Neural cell (in vitro differentiated cells): Measurements from ENCODE around the gene IGSF23. TPM values are rescaled to one million over a fixed set of nuclear protein-coding genes. Genes with fewer than 3 reads are reported as not detected.

Experiments
- H2AFZ ChIP-seq: fragments of 200-600, 300-800 bp; sonication (generic), shearing (Covaris generic); 2 replicates; pipeline ENCODE4 v1.6.0; 2014; ENCODE audit warnings: low read depth, mild to moderate bottlenecking, antibody characterized with exemption, low read length, moderate library complexity
- H3F3A ChIP-seq: fragments of 200-600 bp; shearing (Covaris generic); 2 replicates; pipeline ENCODE4 v1.6.1; 2016; ENCODE audit warnings: mild to moderate bottlenecking, moderate library complexity, mixed read lengths, antibody characterized with exemption, low read length; ENCODE audit not compliant: insufficient read depth, poor library complexity, severe bottlenecking
- H3K27ac ChIP-seq: fragments of 200-600, 300-800 bp; sonication (generic), shearing (Covaris generic); 2 replicates; pipeline ENCODE4 v1.5.1; 2014; ENCODE audit warnings: mild to moderate bottlenecking, low read length, moderate library complexity
- H3K27me3 ChIP-seq: fragments of 300-800, 200-600 bp; sonication (generic), shearing (Covaris generic); 2 replicates; pipeline ENCODE4 v1.6.0; 2014; ENCODE audit warnings: mild to moderate bottlenecking, low read depth, low read length, moderate library complexity; ENCODE audit not compliant: insufficient read depth
- H3K36me3 ChIP-seq: fragments of 300-800, 200-600 bp; sonication (generic), shearing (Covaris generic); 2 replicates; pipeline ENCODE4 v1.5.1; 2014; ENCODE audit warnings: mild to moderate bottlenecking, antibody characterized with exemption, low read length, moderate library complexity; ENCODE audit not compliant: insufficient read depth
- H3K4me2 ChIP-seq: fragments of 300-800, 200-600 bp; sonication (generic), shearing (Covaris generic); 2 replicates; pipeline ENCODE4 v1.6.0; 2014; ENCODE audit warnings: mild to moderate bottlenecking, low read length
- H3K4me3 ChIP-seq: fragments of 300-800, 200-600 bp; sonication (generic), shearing (Covaris generic); 2 replicates; pipeline ENCODE4 v1.5.1; 2014; ENCODE audit warnings: mild to moderate bottlenecking, low read length, moderate library complexity
- H3K79me2 ChIP-seq: fragments of 200-600 bp; shearing (Covaris generic); replicated peaks from 2 replicates; pipeline ENCODE4 v1.6.0; 2014; ENCODE audit warnings: mild to moderate bottlenecking, low read length, moderate library complexity; ENCODE audit not compliant: insufficient read depth
- H3K9ac ChIP-seq: fragments of 300-800, 200-600 bp; sonication (generic), shearing (Covaris generic); 2 replicates; pipeline ENCODE4 v1.6.1; 2016; ENCODE audit warnings: mild to moderate bottlenecking, low read length, mixed read lengths
- H3K9me2 ChIP-seq: fragments of 200-600 bp; shearing (Covaris generic); 2 replicates; pipeline ENCODE4 v1.6.1; 2016; ENCODE audit warnings: mild to moderate bottlenecking, low read length, mixed read lengths; ENCODE audit not compliant: insufficient read depth
- H3K9me3 ChIP-seq: fragments of 200-600, 300-800 bp; sonication (generic), shearing (Covaris generic); 2 replicates; pipeline ENCODE4 v1.6.1; 2016; ENCODE audit warnings: mild to moderate bottlenecking, mixed run types, low read length, moderate library complexity, mixed read lengths
- H4K20me1 ChIP-seq: fragments of 200-600 bp; shearing (Covaris generic); 2 replicates; pipeline ENCODE4 v1.6.1; 2016; ENCODE audit warnings: mild to moderate bottlenecking, mixed run types; ENCODE audit not compliant: insufficient read depth
- CTCF ChIP-seq: fragments of 450-650 bp; IDR thresholded peaks from 2 replicates; pipeline ENCODE4 v1.5.1; 2014; ENCODE audit warnings: antibody characterized with exemption, mild to moderate bottlenecking, moderate library complexity; ENCODE audit not compliant: poor library complexity, severe bottlenecking
- EP300 ChIP-seq: fragments of 450-650 bp; conservative IDR thresholded peaks from 2 replicates; pipeline ENCODE4 v1.6.1; 2014; ENCODE audit warnings: antibody characterized with exemption, mild to moderate bottlenecking, moderate library complexity; ENCODE audit not compliant: poor library complexity, severe bottlenecking
- EZH2 ChIP-seq: fragments of 200-600, 300-800 bp; shearing (Covaris generic), sonication (generic); IDR thresholded peaks from 2 replicates; pipeline ENCODE4 v1.6.1; 2014; ENCODE audit warnings: antibody characterized with exemption, low read length, borderline replicate concordance, mild to moderate bottlenecking; ENCODE audit not compliant: insufficient read depth, poor library complexity, severe bottlenecking
- MXI1 ChIP-seq: fragments of 450-650 bp; conservative IDR thresholded peaks from 2 replicates; pipeline ENCODE4 v1.6.1; 2014; ENCODE audit warnings: antibody characterized with exemption, mild to moderate bottlenecking; ENCODE audit not compliant: poor library complexity, severe bottlenecking
- POLR2AphosphoS5 ChIP-seq: IDR thresholded peaks from 2 replicates; pipeline ENCODE4 v1.6.1; 2012
- RAD21 ChIP-seq: fragments of 450-650 bp; conservative IDR thresholded peaks from 2 replicates; pipeline ENCODE4 v1.6.1; 2014; ENCODE audit warnings: antibody characterized with exemption, mild to moderate bottlenecking, moderate library complexity
- REST ChIP-seq: IDR thresholded peaks from 2 replicates; pipeline ENCODE4 v1.6.1; 2012; ENCODE audit warnings: borderline replicate concordance
- SMC3 ChIP-seq: fragments of 450-650 bp; conservative IDR thresholded peaks from 2 replicates; pipeline ENCODE4 v1.6.1; 2014; ENCODE audit warnings: antibody characterized with exemption, mild to moderate bottlenecking, moderate library complexity; ENCODE audit not compliant: poor library complexity
- TAF1 ChIP-seq: IDR thresholded peaks from 2 replicates; pipeline ENCODE4 v1.6.1; 2012; ENCODE audit warnings: low read depth
- polyA plus RNA-seq: library from polyadenylated mRNA; depleted of rRNA; stranded (reverse); fragments of >200 nt; gene quantifications from 2 replicates; pipeline ENCODE4 v1.2.3, GENCODE V29; 2014

IGSF23 gene
- polyA plus RNA-seq, 1 donor from 2014 or later: not detected

- Histone ChIP-seq H3K9me3 (no peaks in the 10 kb centered on the region), H3K27ac (no peak overlapping the region), H3K4me3 (no peak overlapping the region), H3K79me2 (no peaks in the 10 kb centered on the region), H4K20me1 (no peaks in the 10 kb centered on the region), H3K9ac (no peak overlapping the region), H2AFZ (no peak overlapping the region), H3K27me3 (no peaks in the 10 kb centered on the region), H3K9me2 (no peaks in the 10 kb centered on the region), H3K36me3 (no peaks in the 10 kb centered on the region), H3F3A (no peaks in the 10 kb centered on the region), H3K4me2 (no peak overlapping the region)
- TF ChIP-seq TAF1 (no peak), EP300 (no peak), POLR2AphosphoS5 (no peak), MXI1 (no peak), SMC3 (no peak), RAD21 (no peak), EZH2 (no peak), REST (no peak), CTCF (no peak)
Observed at GRCh38 chr19:44680536-44680935, 67.2 kb downstream of the IGSF23 start.

GRCh38 chr19:44681992-44682790, 68.8 kb downstream of the IGSF23 start:
- H3K4me2 ChIP-seq: no peak overlapping the region
- no peaks in the 10 kb centered on the region for H4K20me1 ChIP-seq
- H3K4me3 ChIP-seq: no peak overlapping the region
- no peaks in the 10 kb centered on the region for H3K9me3 ChIP-seq
- no peak overlapping the region for H3K9ac ChIP-seq
- H3K27ac ChIP-seq: no peak overlapping the region
- TF ChIP-seq RAD21 (no peak), POLR2AphosphoS5 (no peak), TAF1 (no peak), REST (no peak), MXI1 (no peak), SMC3 (no peak), CTCF (no peak), EP300 (no peak), EZH2 (no peak)
- H3K79me2 ChIP-seq: no peaks in the 10 kb centered on the region
- H3K27me3 ChIP-seq: no peaks in the 10 kb centered on the region
- H3K36me3 ChIP-seq: no peaks in the 10 kb centered on the region
- no peaks in the 10 kb centered on the region for H3F3A ChIP-seq
- no peaks in the 10 kb centered on the region for H3K9me2 ChIP-seq
- H2AFZ ChIP-seq: no peak overlapping the region
